Measurements from ENCODE around the gene ZNF26.
A peak's percentile ranks its signal among the peaks of the same experiment; 100 is the strongest.
"Not testable (repeated sequence)": the region's sequence is repeated elsewhere in the genome, so short reads cannot be mapped to it uniquely, and the experiment has no call there.

The ZNF26 gene

DNA sequence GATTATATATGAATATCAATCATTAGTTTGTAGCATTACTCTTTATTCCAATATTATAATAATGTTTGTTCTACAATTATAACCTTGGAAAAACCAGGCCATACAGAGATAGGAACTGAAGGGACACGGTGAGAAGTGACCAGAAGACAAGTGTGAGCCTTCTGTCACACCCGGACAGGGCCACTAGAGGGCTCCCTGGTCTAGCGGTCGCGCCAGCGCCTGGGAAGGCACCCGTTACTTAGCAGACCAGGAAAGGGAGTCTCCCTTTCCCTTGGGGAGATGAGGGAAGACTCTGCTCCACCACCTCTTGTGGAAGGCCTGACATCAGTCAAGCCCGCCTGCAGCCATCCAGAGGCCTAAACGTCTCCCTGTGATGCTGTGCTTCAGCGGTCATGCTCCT, 22.2 kb upstream of the ZNF26 start:
- not testable (repeated sequence) for H3K4me3 ChIP-seq (ENCODE audit: low read length); H3K36me3 ChIP-seq (ENCODE audit: control insufficient read depth, insufficient read depth, low read length, severe bottlenecking); H3K27me3 ChIP-seq (replicated peaks; ENCODE audit: control insufficient read depth, insufficient read depth, low read length); H3K9ac ChIP-seq (ENCODE audit: low read length); H3K9me3 ChIP-seq (ENCODE audit: control insufficient read depth, low read length); H3K4me1 ChIP-seq (ENCODE audit: control insufficient read depth, insufficient read depth, low read length)
- DNase-seq (ENCODE audit: low read depth), result peak; percentile 8

DNA sequence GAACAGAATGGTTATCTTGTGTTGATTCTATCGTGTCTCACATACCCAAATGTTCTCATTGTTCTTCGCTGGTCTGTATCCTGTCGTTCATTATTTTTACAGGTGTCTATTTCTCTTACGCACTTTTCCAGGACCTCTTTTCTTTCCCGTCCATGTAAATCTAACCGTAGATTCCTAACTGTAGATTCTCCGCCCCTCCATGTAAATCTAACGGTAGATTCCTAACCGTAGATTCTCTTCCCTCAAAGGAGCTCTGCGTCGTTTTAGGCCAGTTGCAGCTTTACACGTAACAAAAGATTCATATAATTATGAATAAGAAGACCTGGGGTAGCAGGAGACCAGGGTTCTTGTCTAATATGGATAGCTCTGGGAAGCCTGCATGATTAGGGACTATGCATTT, 20.4 kb upstream of the ZNF26 start:
- Histone ChIP-seq H3K4me3 (ENCODE audit: low read length) (no peak overlapping the region), H3K4me1 (ENCODE audit: control insufficient read depth, insufficient read depth, low read length) (no peaks in the 10 kb centered on the region), H3K27me3 (replicated peaks; ENCODE audit: control insufficient read depth, insufficient read depth, low read length) (no peaks in the 10 kb centered on the region), H3K9ac (ENCODE audit: low read length) (no peak overlapping the region), H3K9me3 (ENCODE audit: control insufficient read depth, low read length) (no peaks in the 10 kb centered on the region), H3K36me3 (ENCODE audit: control insufficient read depth, insufficient read depth, low read length, severe bottlenecking) (peaks cover 3% of the 10 kb centered on the region)
- DNase-seq (ENCODE audit: low read depth), result no peak

DNA sequence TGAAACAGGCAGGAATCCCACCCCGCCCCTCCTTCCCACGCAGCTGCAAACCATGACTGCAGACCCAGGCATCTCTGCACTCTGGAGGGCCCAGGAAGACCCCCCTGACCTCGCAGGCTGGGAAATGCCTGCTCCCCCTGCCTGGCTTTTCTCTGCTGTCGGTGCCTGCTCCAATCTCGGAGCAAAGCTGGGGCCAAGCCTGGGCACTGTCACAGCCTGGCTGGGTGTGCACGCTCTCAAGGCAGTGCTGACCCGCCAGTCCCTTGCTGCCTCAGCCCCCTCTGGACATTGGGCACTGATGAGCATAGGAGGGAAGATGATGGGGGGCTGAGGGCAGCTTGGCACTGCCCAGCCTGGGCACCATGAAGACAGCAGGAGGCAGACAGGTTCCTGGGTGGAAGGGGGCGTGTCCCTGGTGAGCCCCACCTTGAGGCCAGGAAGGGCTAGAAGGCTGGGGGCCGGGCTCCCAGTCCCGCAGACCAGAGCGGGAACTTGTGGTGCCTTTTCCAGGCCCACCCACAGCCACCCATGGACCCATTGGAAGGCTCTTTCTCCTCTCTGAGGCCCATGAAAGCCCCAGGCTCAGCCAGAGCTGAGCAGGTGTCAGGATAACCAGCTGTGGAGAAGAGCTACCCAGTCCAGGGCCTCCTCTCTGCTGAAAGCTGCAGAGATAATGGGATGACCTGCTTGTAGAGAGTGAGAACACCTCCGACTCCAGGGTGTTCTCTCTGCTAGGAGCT, 19.3 kb upstream of the ZNF26 start:
- Histone ChIP-seq H3K36me3 (ENCODE audit: control insufficient read depth, insufficient read depth, low read length, severe bottlenecking) (peaks cover 3% of the 10 kb centered on the region), H3K9ac (ENCODE audit: low read length) (no peak overlapping the region), H3K4me1 (ENCODE audit: control insufficient read depth, insufficient read depth, low read length) (no peaks in the 10 kb centered on the region), H3K27me3 (replicated peaks; ENCODE audit: control insufficient read depth, insufficient read depth, low read length) (no peaks in the 10 kb centered on the region), H3K9me3 (ENCODE audit: control insufficient read depth, low read length) (no peaks in the 10 kb centered on the region), H3K4me3 (ENCODE audit: low read length) (no peak overlapping the region)
- no peak for DNase-seq (ENCODE audit: low read depth)

DNA sequence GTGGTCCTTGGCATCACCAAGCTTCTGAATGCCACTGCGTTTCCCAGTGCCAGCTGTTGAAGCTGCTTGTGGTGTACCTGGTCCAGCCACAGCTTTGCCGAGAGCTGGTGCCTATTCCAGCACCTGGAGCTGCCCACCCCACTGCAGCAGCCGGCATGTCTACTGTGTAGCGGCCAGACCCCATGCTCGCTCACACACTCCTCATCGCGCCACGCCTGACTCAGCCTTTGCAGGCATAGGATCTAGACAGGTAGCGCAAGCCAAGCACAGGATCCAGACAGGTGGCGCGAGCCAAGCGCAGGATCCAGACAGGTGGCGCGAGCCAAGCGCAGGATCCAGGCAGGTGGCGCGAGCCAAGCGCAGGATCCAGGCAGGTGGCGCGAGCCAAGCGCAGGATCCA, 18.4 kb upstream of the ZNF26 start:
- Histone ChIP-seq H3K36me3 (ENCODE audit: control insufficient read depth, insufficient read depth, low read length, severe bottlenecking) (peaks cover 2% of the 10 kb centered on the region), H3K27me3 (replicated peaks; ENCODE audit: control insufficient read depth, insufficient read depth, low read length) (no peaks in the 10 kb centered on the region), H3K9me3 (ENCODE audit: control insufficient read depth, low read length) (no peaks in the 10 kb centered on the region), H3K9ac (ENCODE audit: low read length) (no peak overlapping the region), H3K4me3 (ENCODE audit: low read length) (no peak overlapping the region), H3K4me1 (ENCODE audit: control insufficient read depth, insufficient read depth, low read length) (no peaks in the 10 kb centered on the region)
- DNase-seq (ENCODE audit: low read depth), result no peak

DNA sequence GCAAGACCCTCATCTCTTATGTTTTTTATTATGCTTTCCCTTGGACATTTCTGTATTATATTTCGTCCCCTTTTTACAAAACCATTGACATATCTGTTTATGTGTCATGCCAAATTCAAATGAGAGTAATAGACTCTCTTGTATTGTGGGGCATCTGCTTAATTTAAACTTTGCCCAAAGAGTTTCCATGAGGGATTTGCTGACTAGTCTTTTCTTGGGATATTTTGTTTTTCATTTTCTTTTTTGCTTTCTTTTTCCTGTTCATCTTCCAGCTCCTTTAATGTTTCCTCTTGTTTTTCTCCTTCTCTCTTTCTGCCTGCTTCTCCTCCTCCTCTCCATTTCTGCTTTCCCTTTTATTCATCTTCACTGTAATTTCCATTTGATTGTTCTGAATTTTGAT, 13.8 kb upstream of the ZNF26 start:
- H3K9ac ChIP-seq (ENCODE audit: low read length), result no peak overlapping the region
- H3K36me3 ChIP-seq (ENCODE audit: control insufficient read depth, insufficient read depth, low read length, severe bottlenecking), result no peaks in the 10 kb centered on the region
- no peak for DNase-seq (ENCODE audit: low read depth)
- no peaks in the 10 kb centered on the region for H3K9me3 ChIP-seq (ENCODE audit: control insufficient read depth, low read length)
- H3K27me3 ChIP-seq (replicated peaks; ENCODE audit: control insufficient read depth, insufficient read depth, low read length), result no peaks in the 10 kb centered on the region
- no peak overlapping the region for H3K4me3 ChIP-seq (ENCODE audit: low read length)
- no peaks in the 10 kb centered on the region for H3K4me1 ChIP-seq (ENCODE audit: control insufficient read depth, insufficient read depth, low read length)

DNA sequence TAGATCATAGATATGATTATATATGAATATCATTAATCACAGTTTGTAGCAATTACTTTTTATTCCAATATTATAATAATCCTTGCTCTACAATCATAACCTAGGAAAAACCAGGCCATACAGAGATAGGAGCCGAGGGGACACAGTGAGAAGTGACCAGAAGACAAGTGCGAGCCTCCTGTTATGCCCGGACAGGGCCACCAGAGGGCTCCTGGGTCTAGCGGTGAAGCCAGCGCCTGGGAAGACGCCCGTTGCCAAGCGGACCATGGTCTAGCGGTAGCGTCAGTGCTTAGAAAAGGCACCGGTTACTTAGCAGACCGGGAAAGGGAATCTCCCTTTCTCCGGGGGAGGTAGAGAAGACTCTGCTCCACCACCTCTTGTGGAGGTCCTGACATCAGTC, 9.3 kb upstream of the ZNF26 start:
- H3K4me1 ChIP-seq (ENCODE audit: control insufficient read depth, insufficient read depth, low read length); H3K9me3 ChIP-seq (ENCODE audit: control insufficient read depth, low read length); H3K27me3 ChIP-seq (replicated peaks; ENCODE audit: control insufficient read depth, insufficient read depth, low read length); H3K36me3 ChIP-seq (ENCODE audit: control insufficient read depth, insufficient read depth, low read length, severe bottlenecking); H3K4me3 ChIP-seq (ENCODE audit: low read length); H3K9ac ChIP-seq (ENCODE audit: low read length): not testable (repeated sequence)
- DNase-seq (ENCODE audit: low read depth), result peak; percentile 8

DNA sequence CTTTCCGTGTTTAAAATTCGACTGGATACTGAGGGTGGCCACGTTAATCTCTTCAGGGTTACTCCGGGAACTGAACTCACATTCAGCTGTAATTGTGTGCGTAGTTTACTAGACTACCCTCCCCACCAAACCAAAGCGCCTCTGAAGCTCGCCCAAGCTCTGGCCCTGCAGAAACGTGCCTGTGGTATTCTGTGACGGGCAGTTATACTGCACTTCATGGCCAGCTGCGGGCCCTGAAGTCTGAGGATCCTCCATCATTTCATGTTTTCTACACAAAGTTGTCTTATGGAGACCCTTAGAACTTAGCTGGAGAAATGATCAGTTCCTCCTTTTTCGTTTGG, 688 bp downstream of the ZNF26 start:
- peak overlapping the region; percentile 92 for H3K4me3 ChIP-seq (ENCODE audit: low read length)
- peaks cover 9% of the 10 kb centered on the region for H3K9me3 ChIP-seq (ENCODE audit: control insufficient read depth, low read length)
- H3K27me3 ChIP-seq (replicated peaks; ENCODE audit: control insufficient read depth, insufficient read depth, low read length), result no peaks in the 10 kb centered on the region
- no peaks in the 10 kb centered on the region for H3K36me3 ChIP-seq (ENCODE audit: control insufficient read depth, insufficient read depth, low read length, severe bottlenecking)
- peaks cover 17% of the 10 kb centered on the region for H3K4me1 ChIP-seq (ENCODE audit: control insufficient read depth, insufficient read depth, low read length)
- peak; percentile 49 for DNase-seq (ENCODE audit: low read depth)
- peak overlapping the region; percentile 95 for H3K9ac ChIP-seq (ENCODE audit: low read length)

DNA sequence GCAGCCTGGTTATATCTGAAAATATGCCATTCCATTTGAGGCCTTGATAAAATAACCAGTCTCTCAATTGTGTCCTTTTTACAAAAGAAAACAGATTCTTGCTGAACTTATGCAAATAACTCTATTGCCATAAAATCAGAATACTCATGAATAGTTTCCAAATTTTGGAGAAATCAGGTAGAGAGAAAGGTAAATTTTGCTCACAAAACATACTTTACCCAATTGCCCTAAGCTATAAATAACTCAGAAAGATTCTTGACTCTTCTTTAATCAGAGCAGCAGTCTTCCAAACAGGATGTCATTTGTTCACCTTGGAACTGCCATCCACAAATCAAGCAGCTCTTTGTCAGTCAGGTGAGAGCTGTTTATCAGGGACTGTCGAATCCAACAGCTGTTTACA, 12.6 kb downstream of the ZNF26 start:
- peaks cover 13% of the 10 kb centered on the region for H3K36me3 ChIP-seq (ENCODE audit: control insufficient read depth, insufficient read depth, low read length, severe bottlenecking)
- no peaks in the 10 kb centered on the region for H3K4me1 ChIP-seq (ENCODE audit: control insufficient read depth, insufficient read depth, low read length)
- H3K9me3 ChIP-seq (ENCODE audit: control insufficient read depth, low read length), result peaks cover 83% of the 10 kb centered on the region
- peak overlapping the region; percentile 61 for H3K4me3 ChIP-seq (ENCODE audit: low read length)
- DNase-seq (ENCODE audit: low read depth), result no peak
- no peak overlapping the region for H3K9ac ChIP-seq (ENCODE audit: low read length)
- no peaks in the 10 kb centered on the region for H3K27me3 ChIP-seq (replicated peaks; ENCODE audit: control insufficient read depth, insufficient read depth, low read length)

DNA sequence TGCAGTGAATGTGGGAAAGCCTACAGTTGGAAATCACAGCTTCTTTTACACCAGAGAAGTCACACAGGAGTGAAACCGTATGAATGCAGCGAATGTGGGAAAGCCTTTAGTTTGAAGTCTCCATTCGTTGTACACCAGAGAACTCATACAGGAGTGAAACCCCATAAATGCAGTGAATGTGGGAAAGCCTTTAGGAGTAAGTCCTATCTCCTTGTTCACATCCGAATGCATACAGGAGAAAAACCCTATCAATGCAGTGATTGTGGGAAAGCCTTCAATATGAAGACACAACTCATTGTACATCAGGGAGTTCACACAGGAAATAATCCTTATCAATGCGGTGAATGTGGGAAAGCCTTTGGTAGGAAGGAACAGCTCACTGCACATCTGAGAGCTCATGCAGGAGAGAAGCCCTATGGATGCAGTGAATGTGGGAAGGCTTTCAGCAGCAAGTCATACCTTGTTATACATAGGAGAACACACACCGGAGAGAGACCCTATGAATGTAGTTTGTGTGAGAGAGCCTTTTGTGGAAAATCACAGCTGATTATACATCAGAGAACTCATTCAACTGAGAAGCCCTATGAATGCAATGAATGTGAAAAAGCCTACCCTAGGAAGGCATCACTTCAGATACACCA, 24.6 kb downstream of the ZNF26 start:
- DNase-seq (ENCODE audit: low read depth), result no peak
- Histone ChIP-seq H3K4me3 (ENCODE audit: low read length) (peak overlapping the region; percentile 71), H3K4me1 (ENCODE audit: control insufficient read depth, insufficient read depth, low read length) (no peaks in the 10 kb centered on the region), H3K9me3 (ENCODE audit: control insufficient read depth, low read length) (peaks cover 97% of the 10 kb centered on the region), H3K9ac (ENCODE audit: low read length) (no peak overlapping the region), H3K27me3 (replicated peaks; ENCODE audit: control insufficient read depth, insufficient read depth, low read length) (no peaks in the 10 kb centered on the region), H3K36me3 (ENCODE audit: control insufficient read depth, insufficient read depth, low read length, severe bottlenecking) (peaks cover 94% of the 10 kb centered on the region)

DNA sequence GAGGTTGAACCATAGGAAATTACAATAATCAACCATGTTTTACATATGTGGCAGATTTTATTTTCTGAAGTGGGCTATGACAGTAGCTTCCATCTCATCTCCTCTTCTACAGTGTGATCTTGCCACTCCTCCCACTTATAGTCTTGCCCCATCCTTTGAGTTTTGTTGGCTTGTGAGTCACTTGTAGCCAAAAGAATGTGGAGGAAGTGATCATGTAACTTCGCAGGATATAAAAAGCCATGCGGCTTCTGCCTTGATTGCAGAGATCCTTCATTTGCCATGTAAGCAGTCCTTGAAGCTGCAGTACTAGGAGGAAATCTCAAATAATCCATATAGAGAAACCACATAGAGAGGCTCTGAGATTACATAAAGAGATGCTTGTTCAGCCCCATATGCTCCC, 37.4 kb downstream of the ZNF26 start:
- H3K27me3 ChIP-seq (replicated peaks; ENCODE audit: control insufficient read depth, insufficient read depth, low read length), result no peaks in the 10 kb centered on the region
- H3K36me3 ChIP-seq (ENCODE audit: control insufficient read depth, insufficient read depth, low read length, severe bottlenecking), result peaks cover 24% of the 10 kb centered on the region
- no peak overlapping the region for H3K4me3 ChIP-seq (ENCODE audit: low read length)
- no peak for DNase-seq (ENCODE audit: low read depth)
- H3K4me1 ChIP-seq (ENCODE audit: control insufficient read depth, insufficient read depth, low read length), result no peaks in the 10 kb centered on the region
- peaks cover 67% of the 10 kb centered on the region for H3K9me3 ChIP-seq (ENCODE audit: control insufficient read depth, low read length)
- no peak overlapping the region for H3K9ac ChIP-seq (ENCODE audit: low read length)

DNA sequence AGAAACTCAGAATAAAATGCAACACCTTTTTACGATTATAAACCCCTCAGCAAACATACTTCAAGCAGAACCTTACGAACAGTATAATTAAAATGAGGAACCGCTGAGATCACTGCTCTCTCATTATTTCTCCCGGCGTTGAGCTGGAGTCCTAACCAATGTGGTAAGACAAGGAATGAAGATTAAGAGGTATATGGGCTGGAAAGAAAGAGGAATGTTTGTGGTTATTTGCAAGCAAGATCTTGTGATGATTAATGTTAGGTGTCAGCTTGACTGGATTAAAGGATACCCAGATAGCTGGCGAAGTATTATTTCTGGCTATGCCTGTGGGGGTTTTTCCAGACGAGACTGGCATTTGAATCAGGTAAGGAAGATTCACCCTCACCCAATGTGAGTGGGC, 40.8 kb downstream of the ZNF26 start:
- Histone ChIP-seq H3K9me3 (ENCODE audit: control insufficient read depth, low read length) (peaks cover 60% of the 10 kb centered on the region), H3K4me1 (ENCODE audit: control insufficient read depth, insufficient read depth, low read length) (no peaks in the 10 kb centered on the region), H3K36me3 (ENCODE audit: control insufficient read depth, insufficient read depth, low read length, severe bottlenecking) (peaks cover 7% of the 10 kb centered on the region), H3K27me3 (replicated peaks; ENCODE audit: control insufficient read depth, insufficient read depth, low read length) (no peaks in the 10 kb centered on the region), H3K4me3 (ENCODE audit: low read length) (no peak overlapping the region), H3K9ac (ENCODE audit: low read length) (no peak overlapping the region)
- DNase-seq (ENCODE audit: low read depth), result no peak

Measured in adipocyte (in vitro differentiated cells).